GM18498 (cell line): ENCODE measurements around the gene ADPRS.

Experiments
- ATAC-seq: cut with Tn5 transposase; IDR thresholded peaks from one replicate; pipeline ENCODE4 v1.9.1; 2021; ENCODE audit warnings: mild to moderate bottlenecking, moderate library complexity; ENCODE audit not compliant: unreplicated experiment

ADPRS gene, protein sequence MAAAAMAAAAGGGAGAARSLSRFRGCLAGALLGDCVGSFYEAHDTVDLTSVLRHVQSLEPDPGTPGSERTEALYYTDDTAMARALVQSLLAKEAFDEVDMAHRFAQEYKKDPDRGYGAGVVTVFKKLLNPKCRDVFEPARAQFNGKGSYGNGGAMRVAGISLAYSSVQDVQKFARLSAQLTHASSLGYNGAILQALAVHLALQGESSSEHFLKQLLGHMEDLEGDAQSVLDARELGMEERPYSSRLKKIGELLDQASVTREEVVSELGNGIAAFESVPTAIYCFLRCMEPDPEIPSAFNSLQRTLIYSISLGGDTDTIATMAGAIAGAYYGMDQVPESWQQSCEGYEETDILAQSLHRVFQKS

DNA sequence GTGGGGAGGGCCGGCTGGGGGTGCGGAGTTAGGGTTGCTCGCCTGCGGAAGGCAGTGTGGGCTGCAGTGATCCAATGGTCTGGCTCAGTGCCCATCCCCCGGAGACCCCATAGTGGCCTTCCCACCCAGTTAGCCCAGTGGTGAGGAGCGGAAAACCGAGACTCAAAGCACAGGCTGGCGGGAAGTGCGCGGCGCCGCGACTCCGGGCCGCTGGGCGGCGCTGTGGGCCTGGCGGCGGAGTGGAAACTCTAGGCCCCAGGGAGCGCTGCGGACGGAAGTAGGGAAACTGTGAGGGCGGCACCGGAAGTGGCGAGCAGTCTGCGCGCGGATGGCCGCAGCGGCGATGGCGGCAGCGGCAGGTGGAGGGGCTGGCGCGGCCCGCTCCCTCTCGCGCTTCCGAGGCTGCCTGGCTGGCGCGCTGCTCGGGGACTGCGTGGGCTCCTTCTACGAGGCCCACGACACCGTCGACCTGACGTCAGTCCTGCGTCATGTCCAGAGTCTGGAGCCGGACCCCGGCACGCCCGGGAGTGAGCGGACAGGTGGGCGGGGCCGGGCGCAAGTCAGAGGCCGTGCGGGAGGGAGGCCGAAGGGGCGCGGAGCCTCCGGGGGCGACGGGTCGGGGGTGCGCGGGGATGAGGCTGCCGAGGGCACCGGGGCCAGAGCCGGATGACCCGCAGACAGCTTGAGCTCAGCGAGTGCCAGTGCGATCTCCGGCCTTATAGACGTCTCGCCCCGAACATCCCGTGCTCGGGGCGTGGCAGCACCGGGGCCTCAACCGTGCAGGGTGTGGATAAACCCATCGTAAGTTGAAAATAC lies at the start of gene ADPRS:
Gene ADPRS (plus strand): TSS at position 316 of the 816 bp plus-strand sequence. CDS start 13 bp downstream, at position 329.
- peak; percentile 82 for ATAC-seq

DNA sequence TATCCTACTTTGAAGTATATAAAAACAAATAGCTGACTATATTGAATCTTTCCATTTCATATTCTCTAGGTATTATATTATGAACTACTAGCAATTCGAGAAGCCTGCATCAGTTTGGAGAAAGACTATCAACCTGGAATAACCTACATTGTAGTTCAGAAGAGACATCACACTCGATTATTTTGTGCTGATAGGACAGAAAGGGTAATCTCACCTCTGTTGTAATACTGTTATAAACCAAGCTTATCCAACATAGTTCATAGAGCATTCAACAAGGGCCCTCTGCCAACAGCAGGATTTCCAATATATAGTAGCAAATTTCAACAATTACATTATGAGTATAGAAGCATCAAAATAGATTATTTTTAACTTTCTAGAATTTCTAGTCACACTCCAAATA lies 48.5 kb upstream of the ADPRS start:
- ATAC-seq = no peak

DNA sequence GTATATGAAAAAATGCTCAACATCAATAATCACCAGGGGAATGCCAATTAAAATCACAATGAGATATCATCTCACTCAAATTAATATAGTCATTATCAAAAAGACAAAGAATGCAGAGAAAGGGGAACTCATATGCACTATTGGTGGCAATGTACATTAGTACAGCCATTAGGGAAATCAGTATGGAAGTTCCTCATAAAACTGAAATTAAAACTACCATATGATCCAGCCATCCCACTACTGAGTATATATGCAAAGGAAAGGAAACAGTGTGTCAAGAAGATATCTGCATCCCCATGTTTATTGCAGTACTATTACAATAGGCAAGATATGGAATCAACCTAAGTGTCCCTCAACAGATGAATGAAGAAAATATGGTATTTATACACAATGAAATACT lies 36.9 kb upstream of the ADPRS start:
- no peak for ATAC-seq

DNA sequence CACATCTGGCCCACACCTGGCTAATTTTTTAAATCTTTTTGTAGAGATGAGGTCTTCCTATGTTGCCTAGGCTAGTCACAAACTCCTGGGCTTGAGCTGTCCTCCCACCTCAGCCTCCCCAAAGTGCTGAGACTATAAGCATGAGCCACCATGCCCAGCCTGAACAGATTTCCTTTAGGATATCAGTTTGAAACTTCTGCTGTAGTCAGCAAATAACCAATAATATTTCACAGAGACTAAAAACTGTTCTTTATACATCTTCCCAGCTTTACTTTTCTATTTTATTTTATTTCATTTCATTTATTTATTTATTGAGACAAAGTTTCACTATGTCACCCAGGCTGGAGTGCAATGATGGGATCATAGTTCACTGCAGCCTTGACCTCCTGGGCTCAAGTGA lies 34.7 kb upstream of the ADPRS start:
- no peak for ATAC-seq

DNA sequence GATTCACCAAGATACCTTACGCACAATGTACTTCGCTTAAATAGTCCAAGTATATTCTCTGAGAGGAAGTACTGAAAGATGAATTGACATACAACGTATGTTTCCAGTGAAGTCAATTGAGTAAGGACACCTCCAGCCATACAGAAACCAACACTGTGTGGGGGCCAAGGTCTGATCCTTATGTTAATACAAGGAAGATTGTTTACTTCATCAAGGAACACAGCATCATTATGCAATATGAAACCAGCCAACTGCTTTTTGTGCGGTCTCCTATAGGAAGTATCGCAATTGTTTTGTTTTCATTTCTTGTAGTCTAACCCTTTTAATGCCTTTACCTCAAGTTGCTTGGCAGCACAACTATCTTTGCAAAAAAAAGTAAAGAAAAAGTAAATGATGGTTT lies 33.0 kb upstream of the ADPRS start:
- no peak for ATAC-seq

DNA sequence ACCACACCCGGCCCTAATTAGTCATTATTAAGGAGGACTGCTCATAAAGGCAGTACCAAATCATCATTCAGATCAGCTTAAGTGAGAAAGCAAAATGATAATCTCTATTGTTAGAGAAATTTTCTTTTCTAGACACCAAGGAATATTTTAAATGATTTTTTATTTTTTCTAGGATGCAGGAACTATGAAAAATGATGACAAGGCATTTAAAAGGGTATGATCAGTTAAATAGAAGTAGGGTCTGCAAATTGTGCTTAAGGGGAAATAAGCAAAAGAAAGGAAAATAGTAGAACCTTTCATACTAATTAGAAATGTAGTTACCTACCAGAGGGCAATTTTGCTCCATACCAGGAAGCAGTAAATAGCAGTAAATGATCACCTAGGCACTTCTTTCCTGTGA lies 26.4 kb upstream of the ADPRS start:
- ATAC-seq = no peak

DNA sequence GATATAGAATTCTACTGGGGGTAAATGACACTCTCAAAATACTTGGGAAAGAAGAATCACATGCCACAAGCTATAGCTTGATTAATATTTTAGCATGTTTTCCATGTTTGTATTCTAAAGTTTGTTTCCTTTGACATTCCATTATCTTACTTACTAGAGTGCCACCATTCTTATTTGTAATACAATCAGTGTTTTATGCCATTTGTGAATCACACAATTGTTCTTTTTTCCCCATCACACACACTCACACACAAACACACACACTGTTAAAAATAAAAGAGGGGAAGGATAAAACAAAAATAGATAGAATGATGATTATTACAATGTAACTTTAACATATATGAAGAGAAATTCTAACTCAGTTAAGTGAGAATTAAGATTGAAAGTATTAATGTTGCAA lies 20.8 kb upstream of the ADPRS start:
- ATAC-seq = no peak

DNA sequence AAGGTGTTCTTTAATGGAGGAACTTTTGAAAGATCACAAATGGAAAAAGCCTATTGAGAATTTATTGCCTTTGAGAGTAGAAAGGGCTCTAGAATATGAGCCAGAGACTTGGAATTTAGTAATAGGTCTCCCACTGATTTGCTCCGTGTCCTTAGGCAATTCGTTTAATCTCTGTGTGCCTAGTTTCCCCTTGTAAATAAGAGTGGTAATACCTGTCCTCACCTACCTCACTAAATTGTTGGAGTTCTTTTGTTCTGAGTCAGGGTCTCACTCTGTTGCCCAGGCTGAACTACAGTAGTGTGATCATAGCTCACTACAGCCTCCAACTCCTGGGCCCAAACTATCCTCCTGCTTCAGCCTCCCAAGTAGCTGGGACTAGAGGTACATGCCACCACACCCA lies 19.8 kb upstream of the ADPRS start:
- no peak for ATAC-seq

DNA sequence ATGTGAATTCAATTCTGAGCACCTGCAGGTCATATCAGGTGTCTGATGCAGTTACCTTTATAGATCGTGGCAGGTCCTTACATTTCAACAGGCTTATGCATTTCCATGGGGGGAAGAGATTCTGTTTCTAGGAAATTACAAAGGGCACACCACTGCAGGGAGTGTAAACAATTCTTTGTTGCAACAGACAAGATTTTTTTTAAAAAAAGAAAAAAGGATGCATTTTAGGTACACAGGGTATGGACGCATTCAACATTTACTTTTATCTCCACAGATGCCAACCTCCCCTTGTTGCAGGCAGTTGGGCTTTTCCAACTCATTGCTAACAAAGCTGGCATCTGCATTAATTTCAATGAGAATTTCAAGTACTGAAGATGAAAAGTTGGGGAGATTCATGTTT lies 18.3 kb upstream of the ADPRS start:
- no peak for ATAC-seq

DNA sequence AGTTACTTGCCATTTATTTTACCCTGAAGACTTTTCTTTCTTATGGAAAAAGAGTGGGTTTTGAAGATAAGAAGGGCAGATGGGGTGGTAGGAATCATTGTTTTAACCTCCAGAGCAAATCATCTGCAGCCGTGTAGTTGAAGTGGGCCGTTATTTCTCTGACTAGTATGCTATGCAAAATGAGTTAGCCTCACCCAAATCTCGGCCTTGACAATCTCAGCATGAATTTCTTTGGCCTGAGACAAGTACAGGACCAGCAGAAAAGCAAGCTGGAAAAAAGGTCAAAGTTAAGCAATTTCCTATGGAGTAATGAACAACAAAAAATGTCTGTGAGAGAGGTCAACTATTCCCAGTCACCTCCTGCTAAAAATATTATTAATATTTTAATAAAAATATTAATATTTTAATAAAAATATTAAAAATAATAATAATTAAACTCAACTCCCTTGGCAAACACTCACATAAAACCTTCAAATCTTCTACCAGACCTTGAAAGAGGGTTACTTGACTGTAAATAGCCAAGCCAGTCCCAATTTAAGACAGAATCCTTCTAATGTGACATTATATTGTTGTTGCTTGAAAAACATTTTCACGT lies 11.6 kb upstream of the ADPRS start:
- ATAC-seq = no peak

DNA sequence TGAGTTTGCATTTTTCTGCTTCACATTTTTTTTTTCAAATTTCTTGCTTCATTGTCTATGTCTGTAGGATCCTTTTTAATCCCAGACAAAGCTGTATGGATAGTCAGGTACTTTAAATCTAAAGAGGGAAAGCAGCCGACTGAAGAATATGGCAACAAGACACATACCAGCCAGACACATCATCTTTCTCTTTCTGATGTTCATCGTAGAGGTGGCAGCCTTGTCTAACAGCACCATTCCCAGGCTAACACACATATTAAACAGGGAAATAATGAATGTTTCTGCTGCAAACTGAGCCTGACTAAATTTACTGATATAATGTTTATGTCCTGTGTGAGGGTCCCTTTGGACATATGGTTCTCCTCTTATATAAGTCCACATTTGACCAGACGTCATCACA lies 8.5 kb upstream of the ADPRS start:
- no peak for ATAC-seq

DNA sequence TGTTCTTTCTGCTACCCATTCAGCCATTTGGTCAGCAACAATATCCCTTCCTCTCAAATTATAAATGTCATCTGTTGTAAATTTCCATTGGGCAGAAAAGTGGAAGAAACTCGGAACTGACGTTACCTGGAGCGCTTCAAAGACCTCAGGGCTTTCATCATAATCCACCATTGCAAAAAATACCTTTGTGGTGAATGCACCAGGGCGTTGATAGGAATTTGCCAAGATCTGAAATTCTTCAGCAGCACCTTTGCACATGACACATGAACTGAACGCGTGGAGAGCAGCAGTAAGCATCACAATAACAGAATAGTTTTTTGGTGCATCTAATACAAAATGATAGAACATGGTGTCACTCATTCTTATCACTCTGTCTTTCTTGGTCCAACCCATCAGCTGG lies 7.9 kb upstream of the ADPRS start:
- no peak for ATAC-seq

DNA sequence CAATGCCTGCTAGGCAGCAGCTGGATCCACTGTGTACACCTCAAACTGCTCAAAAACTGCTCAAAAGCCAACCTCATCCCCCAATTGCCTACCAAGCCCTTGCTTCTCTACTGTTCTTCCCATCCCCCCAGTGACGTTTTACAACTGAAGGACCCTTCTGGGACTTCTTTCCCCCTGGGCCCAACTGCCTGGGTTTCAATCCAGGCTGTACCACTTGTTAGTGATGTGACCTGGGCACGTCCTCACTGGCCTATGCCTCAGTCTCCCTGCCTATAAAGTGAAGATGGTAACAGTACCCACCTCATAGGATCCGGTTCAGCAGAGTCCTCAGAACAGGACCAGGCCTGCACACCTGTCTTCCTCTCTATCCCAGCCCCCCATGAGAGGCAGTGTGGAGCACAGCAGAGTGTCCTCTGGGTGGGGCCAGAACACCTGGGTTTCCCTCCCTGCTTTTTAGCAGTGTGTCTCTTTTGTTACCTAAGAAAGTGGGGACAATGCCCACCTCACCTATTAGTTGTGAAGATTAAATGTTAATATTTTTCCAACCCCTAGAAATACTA lies 6.7 kb upstream of the ADPRS start:
- no peak for ATAC-seq

DNA sequence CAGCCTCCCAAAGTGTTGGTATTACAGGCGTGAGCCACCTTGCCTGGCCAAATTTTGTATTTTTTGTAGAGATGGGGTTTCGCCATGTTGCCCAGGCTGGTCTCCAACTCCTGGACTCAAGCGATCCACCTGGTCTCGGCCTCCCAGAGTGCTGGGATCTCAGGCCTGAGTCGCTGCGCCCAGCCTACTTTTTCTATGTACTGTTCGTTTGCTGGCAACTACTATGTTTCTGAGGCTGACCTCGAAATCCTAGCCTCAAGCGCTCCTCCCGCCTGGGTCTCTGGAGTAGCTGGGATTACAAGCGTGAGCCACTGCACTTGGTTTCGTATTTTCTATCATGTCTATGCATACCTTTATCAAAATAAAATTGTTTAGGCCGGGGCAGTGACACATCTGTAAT lies 5.5 kb upstream of the ADPRS start:
- no peak for ATAC-seq

DNA sequence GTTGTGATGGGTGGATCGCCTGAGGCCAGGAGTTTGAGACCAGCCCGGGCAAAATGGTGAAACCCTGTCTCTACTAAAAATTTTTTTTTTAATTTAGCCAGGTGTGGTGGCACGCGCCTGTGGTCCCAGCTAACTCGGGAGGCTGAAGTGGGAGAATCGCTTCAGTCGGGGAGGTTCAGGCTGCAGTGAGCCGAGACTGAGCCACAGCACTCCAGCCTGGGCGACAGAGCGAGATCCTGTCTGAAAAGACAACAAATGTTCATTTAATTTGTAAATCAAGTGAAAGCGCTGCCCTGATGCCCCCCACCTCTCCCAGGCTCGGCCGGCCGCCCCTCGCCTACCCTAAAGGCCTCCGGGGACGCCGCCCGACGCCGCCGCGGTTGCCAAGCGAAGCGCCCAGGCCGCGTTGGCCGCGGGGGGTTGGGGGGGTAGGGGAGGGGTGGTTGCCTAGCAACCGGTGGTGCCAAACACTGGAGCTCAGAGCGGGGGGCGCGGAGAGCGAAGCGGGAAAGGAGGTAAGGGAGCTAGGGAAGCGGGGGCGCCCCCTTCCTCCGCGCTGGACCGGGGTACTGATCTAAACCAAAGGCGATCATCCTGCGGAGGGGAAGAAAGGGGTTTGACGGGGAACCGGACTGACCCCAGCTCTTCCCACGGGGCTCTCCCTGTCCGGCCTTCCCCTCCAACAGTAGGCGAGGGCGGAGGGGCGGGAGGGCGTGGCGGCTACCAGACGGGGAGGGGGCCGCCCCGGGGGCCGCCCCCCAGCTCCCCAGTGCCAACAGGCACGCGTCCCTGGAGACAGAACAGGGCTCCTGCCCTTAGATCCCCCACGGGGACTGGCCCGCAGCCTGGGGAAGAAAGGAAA lies 4.8 kb upstream of the ADPRS start, which contains the start of gene TEKT2:
Gene TEKT2 (plus strand): TSS at position 460 of the 862 bp plus-strand sequence. CDS start 828 bp downstream, outside the sequence.
- ATAC-seq = no peak

DNA sequence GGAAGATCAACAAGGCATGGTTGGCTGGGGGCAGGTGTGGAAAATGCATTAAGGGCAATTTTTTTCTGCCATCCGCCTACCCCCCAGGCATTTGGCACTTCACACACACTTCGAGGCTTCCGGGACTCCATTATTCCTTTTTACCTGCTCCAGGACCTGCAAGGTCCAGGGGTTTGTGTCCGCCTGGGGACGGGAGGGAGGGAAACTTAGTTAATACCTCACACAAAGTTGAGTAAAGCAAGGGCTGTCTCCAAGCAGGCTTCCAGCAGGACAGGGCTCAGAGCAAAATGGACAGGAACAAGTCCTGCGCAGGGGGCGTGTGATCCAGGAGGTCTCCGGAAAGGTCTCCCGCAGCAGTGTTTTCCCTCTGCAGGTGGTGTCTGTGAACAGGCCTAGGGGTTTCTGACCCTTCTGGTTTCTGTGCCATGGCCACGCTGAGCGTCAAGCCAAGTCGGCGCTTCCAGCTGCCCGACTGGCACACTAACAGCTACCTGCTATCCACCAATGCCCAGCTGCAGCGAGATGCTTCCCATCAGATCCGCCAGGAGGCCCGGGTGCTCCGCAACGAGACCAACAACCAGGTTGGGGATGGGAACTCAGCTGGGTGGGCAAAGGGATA lies 4.1 kb upstream of the ADPRS start:
- ATAC-seq = no peak

DNA sequence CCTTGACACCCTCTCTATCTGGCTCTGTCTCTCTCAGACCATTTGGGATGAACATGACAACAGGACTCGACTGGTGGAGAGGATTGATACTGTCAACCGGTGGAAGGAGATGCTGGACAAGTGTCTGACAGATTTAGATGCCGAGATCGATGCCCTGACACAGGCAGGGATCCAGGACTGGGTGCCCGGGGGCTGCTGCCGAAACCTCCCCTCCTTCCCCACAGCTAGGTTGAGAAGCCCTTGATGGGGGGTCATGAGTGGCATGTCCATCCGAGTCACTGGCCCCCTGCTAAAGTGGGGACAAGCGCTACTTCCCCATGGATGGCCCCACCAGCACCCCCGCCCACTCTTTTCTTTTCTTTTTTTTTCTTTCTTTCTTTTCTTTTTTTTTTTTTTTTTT lies 3.6 kb upstream of the ADPRS start:
- no peak for ATAC-seq

DNA sequence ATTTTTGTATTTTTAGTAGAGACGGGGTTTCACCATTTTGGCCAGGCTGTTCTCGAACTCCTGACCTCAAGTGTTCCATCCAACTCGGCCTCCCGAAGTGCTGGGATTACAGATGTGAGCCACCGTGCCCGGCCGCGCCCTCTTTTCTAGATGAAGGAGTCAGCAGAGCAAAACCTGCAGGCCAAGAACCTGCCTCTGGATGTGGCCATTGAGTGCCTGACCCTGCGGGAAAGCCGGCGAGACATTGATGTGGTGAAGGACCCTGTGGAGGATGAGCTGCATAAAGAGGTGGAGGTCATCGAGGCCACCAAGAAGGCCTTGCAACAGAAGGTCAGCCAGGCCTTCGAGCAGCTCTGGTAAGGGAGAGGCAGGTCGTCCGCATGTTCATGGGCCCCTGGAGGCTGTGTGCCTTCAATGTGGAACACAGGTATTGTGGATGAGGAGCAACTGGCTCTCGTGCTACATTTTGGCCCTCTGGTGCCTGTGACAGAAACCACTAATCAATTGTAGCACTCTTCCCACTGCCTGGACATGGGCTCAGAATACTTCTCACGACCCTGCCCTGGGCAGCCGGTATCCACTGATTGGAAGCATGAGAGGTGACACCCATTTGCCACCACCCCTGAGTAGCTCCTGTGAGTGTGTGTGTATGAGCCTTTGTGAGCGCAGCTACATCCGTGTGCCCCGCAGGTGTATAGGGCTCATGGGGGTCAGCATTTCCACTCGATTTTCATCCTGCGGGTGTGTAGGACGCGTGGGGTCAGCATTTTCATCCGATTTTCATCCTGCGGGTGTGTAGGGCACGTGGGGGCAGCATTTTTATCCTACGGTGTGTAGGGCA lies 2.8 kb upstream of the ADPRS start:
- no peak for ATAC-seq

DNA sequence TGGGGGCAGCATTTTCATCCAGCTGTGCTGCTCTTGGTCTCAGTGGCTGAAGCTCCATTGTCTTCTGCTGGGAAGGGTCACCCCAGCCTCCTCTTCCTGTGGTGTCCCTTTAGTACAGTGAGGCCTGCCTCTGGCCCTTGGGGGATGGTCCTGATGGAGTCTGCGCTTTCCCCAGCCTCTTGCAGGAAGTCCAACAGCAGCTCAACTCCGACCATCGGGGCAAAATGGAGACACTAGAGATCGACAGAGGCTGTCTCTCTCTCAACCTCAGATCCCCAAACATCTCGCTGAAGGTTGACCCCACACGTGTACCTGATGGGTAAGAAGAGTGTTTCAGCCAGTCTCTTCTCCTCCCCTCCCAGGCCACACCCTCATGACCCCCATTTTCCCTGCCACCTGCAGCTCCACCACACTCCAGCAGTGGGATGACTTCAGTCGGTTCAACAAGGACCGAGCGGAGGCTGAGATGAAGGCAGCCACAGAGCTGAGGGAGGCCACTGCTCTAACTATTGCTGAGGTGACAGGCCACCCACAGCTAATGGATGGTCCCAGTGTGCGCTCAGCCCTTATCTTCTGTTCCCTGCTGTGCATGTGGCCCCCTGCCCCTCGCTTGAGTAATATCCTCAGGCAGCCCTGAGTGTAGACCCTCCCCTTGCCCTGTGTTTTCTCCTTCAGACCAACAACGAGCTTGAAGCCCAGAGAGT lies 2.0 kb upstream of the ADPRS start:
- no peak for ATAC-seq
